Adrenal gland (tissue), 12 donors: ENCODE results near the gene HOTAIR. TPM values are rescaled to one million over a fixed set of nuclear protein-coding genes. Genes with fewer than 3 reads are reported as not detected.

Experiments
- DNase-seq, 7 donors: peaks; one replicate each; pipeline ENCODE4 v3.0.0-alpha.2; 2019 to 2020
- H3K27ac ChIP-seq, 5 donors: fragments of 200-600 bp; sonication (generic) in 4 of 5; 1 replicate in 3 of 5; 2 replicates in 2 of 5; pipeline versions ENCODE4 v1.5.1 to v1.8.0; 2016 to 2020; ENCODE audit warnings: mild to moderate bottlenecking in 1 of 5
- H3K27me3 ChIP-seq: fragments of 200-600 bp; 2 replicates; pipeline ENCODE4 v1.8.0; 2021
- H3K36me3 ChIP-seq, 2 donors: fragments of 200-600 bp; replicated peaks in 1 of 2; 1 replicate in 1 of 2; 2 replicates in 1 of 2; pipeline versions ENCODE4 v1.5.1 to v1.8.0; 2018 to 2022
- H3K4me1 ChIP-seq, 2 donors: fragments of 200-600 bp; replicated peaks in 1 of 2; 1 replicate in 1 of 2; 2 replicates in 1 of 2; pipeline versions ENCODE4 v1.5.1 to v1.8.0; 2018 to 2021
- H3K4me3 ChIP-seq, 4 donors: fragments of 200-600 bp; sonication (generic) in 3 of 4; one replicate each; pipeline ENCODE4 v1.5.1; 2016 to 2018
- H3K9me3 ChIP-seq, 3 donors: fragments of 200-600 bp; sonication (generic) in 1 of 3; replicated peaks in 1 of 3; 1 replicate in 2 of 3; 2 replicates in 1 of 3; pipeline versions ENCODE4 v1.5.1 to v1.8.0; 2016 to 2021
- CTCF ChIP-seq, 6 experiments: fragments of 450-650 bp in 4 of 6; fragments of 200-600 bp in 2 of 6; sonication (generic) in 1 of 6; IDR thresholded peaks; 1 replicate in 5 of 6; 2 replicates in 1 of 6; pipeline versions ENCODE4 v1.5.1 to v1.8.0; 2016 to 2021; ENCODE audit warnings: antibody characterized with exemption in 6 of 6, mild to moderate bottlenecking in 2 of 6, moderate library complexity in 1 of 6
- POLR2A ChIP-seq, 2 donors: fragments of 450-650 bp; IDR thresholded peaks; one replicate each; pipeline ENCODE4 v1.6.1; 2017; ENCODE audit warnings: antibody characterized with exemption in 2 of 2, mild to moderate bottlenecking in 2 of 2, moderate library complexity in 1 of 2
- WGBS, 4 donors: extraction: QIAGEN DNeasy Blood & Tissue Kit in 2 of 4; methylation state at CpG; one replicate each; pipeline versions ENCODE4 v1.1.5 to v1.1.7; 2013 to 2017; 5-methylcytosine and 5-hydroxymethylcytosine counted together
- intact Hi-C, 2 donors: fragments of 100-400 bp; cut with DNase I; formaldehyde crosslinking; loops; one replicate each; pipeline versions ENCODE4 v1.14.1 to v1.15.0; 2022 to 2023
- polyA plus RNA-seq, 3 donors: library from polyadenylated mRNA; stranded (reverse); fragments of 200-250 nt in 2 of 3; fragments of 350-450 nt in 1 of 3; fragmentation: Illumina TruSeq in 1 of 3; extraction: RNeasy Lipid Tissue Mini Kit (QIAGEN cat#74804) in 1 of 3; gene quantifications; one replicate each; pipeline ENCODE4 v1.2.3, GENCODE V29; 2013 to 2014
- total RNA-seq, 9 donors: library from RNA; depleted of rRNA in 4 of 9; stranded (reverse); fragments of >200 nt in 4 of 9; fragments of 120-200 nt in 1 of 9; fragmentation: NEBNext Ultra II Directional in 1 of 9; extraction: Animal tissue kit (Norgen Biotek cat#: 25700) in 1 of 9; gene quantifications; one replicate each; pipeline versions ENCODE4 v1.1.0 to v1.2.4, GENCODE V29; 2013 to 2023
- donor health status: healthy with polysubstance abuse.
- donor health status: Bipolar disorder and iron deficiency.
- donor health status: DM: yes; HTN: yes; CAD: no.
- donor health status: DM: no; HTN: no; CAD: no.
- donor health status: DM: no; HTN: no; CAD: no.
- donor health status: DM: yes; HTN: yes; CAD: no.

HOTAIR gene
- total and polyA plus RNA-seq, 12 donors: not detected

DNA sequence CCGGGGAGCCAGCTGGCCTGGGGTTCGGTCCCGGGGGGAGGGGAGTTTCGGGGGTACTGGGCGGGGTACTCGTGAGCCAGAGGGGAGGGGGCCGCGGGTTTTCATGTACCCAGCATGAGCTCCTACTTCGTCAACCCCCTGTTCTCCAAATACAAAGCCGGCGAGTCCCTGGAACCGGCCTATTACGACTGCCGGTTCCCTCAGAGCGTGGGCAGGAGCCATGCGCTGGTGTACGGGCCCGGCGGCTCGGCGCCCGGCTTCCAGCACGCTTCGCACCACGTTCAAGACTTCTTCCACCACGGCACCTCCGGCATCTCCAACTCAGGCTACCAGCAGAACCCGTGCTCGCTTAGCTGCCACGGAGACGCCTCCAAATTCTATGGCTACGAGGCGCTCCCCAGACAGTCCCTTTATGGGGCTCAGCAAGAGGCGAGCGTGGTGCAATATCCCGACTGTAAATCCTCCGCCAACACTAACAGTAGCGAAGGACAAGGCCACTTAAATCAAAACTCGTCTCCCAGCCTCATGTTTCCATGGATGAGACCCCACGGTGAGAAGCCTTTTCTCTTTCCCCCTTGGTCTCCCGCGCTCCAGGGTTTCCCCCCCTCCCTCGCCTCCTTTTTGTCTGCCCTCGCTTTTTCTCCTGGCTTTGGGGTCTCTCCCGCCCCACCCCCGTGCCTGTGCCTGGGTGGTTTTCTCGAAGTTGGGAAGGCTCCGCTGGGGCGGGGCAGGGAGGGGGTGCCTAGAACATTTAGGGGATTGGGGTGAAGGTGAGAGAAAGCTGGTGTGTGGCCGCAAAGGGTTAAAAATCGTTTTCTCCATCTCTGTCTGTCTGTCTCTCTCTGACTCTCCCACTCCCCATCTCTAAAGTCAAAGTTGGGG, 34.7 kb upstream of the HOTAIR start:
- peaks cover 3 to 8% of the 10 kb centered on the region in 2 donors for H3K4me1 ChIP-seq
- peak in 3 of 7 donors; percentile 25 to 42 (median 33) for DNase-seq
- H3K9me3 ChIP-seq: no peaks in the 10 kb centered on the region
- intact Hi-C loops: loop anchor here in 1 of 2 donors (5.0 kb wide), 1 partner anchor 188 kb away; no protein-coding TSS in a partner anchor
- 6 to 19% (median 9%) methylated on average over 25 to 51 of the region's 51 CpGs for WGBS, 4 donors
- H3K36me3 ChIP-seq: no peaks in the 10 kb centered on the region
- TF ChIP-seq POLR2A (IDR thresholded peaks at IDR 0.05): no peak
- TF ChIP-seq CTCF (IDR thresholded peaks at IDR 0.05): no peak
- H3K4me3 ChIP-seq: peak overlapping the region in 2 of 4 donors; percentile 37 to 53
- H3K27ac ChIP-seq: peak overlapping the region in 3 of 5 donors; percentile 53 to 87 (median 72)
- peaks cover 3% of the 10 kb centered on the region for H3K27me3 ChIP-seq

GRCh38 chr12:54008260-54008552, 33.5 kb upstream of the HOTAIR start:
- Histone ChIP-seq H3K9me3 (no peaks in the 10 kb centered on the region), H3K4me3 (peak overlapping the region in 1 of 4 donors; percentile 53), H3K36me3 (no peaks in the 10 kb centered on the region), H3K27me3 (peaks cover 3% of the 10 kb centered on the region), H3K4me1 (peaks cover 3 to 8% of the 10 kb centered on the region in 2 donors), H3K27ac (peak overlapping the region in 2 of 5 donors; percentile 34 to 87)
- intact Hi-C loops: loop anchor here in 1 of 2 donors (5.0 kb wide), 1 partner anchor 189 kb away; no protein-coding TSS in a partner anchor
- TF ChIP-seq POLR2A (IDR thresholded peaks at IDR 0.05) (no peak), CTCF (IDR thresholded peaks at IDR 0.05) (no peak)
- DNase-seq: no peak
- WGBS, 4 donors: 38 to 63% (median 52%) methylated on average over 1 to 2 of the region's 2 CpGs

GRCh38 chr12:54007538-54008259, 32.9 kb upstream of the HOTAIR start:
- intact Hi-C loops: loop anchor here (2.0 to 5.0 kb wide), 2 partner anchors 190 to 193 kb away; no protein-coding TSS in a partner anchor
- DNase-seq: no peak

More at GRCh38 chr12:54007538-54008259, 32.9 kb upstream of the HOTAIR start:
- Histone ChIP-seq H3K4me1 (peaks cover 3 to 8% of the 10 kb centered on the region in 2 donors), H3K27ac (peak overlapping the region in 1 of 5 donors; percentile 87), H3K9me3 (no peaks in the 10 kb centered on the region), H3K4me3 (no peak overlapping the region), H3K36me3 (no peaks in the 10 kb centered on the region), H3K27me3 (peaks cover 3% of the 10 kb centered on the region)
- 63 to 77% (median 68%) methylated on average over 2 of the region's 2 CpGs for WGBS, 4 donors
- no peak for TF ChIP-seq CTCF (IDR thresholded peaks at IDR 0.05)
